Spleen (tissue), 7 donors: ENCODE data around the gene GPR21.

ENCODE experiments used
- POLR2A ChIP-seq, 3 donors: fragments of 450-650 bp; IDR thresholded peaks; one replicate each; pipeline ENCODE4 v1.5.1; 2017; ENCODE audit warnings: antibody characterized with exemption in 3 of 3, mild to moderate bottlenecking in 1 of 3
- POLR2AphosphoS5 ChIP-seq, 3 donors: sonication (generic); formaldehyde crosslinking; IDR thresholded peaks; one replicate each; pipeline ENCODE4 v1.5.1; 2017; ENCODE audit warnings: antibody characterized with exemption in 3 of 3
- TF ChIP-seq, protein P1 (sequence below), 11 experiments: fragments of 200-600 bp in 7 of 11; fragments of 450-650 bp in 4 of 11; sonication (generic) in 4 of 11; IDR thresholded peaks in 8 of 11; conservative IDR thresholded peaks in 3 of 11; 1 replicate in 7 of 11; 2 replicates in 4 of 11; pipeline versions ENCODE4 v1.4.0 to v1.8.0; 2016 to 2021; ENCODE audit warnings: antibody characterized with exemption in 11 of 11, inconsistent platforms in 4 of 11, mild to moderate bottlenecking in 1 of 11
- donor health status: DM: no; HTN: no; CAD: no; lungs with moderate emphysema.
- donor health status: DM: no; HTN: no; CAD: no.
- donor health status: DM: no; HTN: no; CAD: no.

DNA sequence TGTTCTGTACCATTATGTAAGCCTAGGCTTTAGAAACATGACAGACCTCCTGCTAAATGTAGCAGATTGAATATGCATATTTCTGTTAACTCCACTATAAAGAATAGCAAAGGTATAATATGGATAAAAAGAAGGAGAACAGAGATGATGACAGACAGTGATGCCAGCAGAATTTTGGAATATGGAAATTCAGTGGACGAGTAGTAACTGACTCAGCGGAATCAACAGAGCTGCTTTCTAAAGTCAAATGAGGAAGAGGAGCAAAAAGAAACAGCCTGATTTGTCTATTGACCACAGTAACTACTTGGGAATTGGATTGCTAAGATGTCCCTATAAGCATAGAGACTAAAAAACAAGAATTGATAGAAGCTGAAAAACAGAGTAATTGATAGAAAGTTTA, 8.0 kb downstream of the GPR21 start:
- TF ChIP-seq, protein P1, sequence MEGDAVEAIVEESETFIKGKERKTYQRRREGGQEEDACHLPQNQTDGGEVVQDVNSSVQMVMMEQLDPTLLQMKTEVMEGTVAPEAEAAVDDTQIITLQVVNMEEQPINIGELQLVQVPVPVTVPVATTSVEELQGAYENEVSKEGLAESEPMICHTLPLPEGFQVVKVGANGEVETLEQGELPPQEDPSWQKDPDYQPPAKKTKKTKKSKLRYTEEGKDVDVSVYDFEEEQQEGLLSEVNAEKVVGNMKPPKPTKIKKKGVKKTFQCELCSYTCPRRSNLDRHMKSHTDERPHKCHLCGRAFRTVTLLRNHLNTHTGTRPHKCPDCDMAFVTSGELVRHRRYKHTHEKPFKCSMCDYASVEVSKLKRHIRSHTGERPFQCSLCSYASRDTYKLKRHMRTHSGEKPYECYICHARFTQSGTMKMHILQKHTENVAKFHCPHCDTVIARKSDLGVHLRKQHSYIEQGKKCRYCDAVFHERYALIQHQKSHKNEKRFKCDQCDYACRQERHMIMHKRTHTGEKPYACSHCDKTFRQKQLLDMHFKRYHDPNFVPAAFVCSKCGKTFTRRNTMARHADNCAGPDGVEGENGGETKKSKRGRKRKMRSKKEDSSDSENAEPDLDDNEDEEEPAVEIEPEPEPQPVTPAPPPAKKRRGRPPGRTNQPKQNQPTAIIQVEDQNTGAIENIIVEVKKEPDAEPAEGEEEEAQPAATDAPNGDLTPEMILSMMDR (IDR thresholded peaks at IDR 0.05 in 8 of 11, conservative IDR thresholded peaks at IDR 0.05 in 3 of 11), result no peak
- TF ChIP-seq POLR2AphosphoS5 (IDR thresholded peaks at IDR 0.05) (no peak), POLR2A (IDR thresholded peaks at IDR 0.05) (no peak)
